ENCODE measurements around the gene TTLL5.
A peak's percentile ranks its signal among the peaks of the same experiment; 100 is the strongest.

Gene TTLL5

DNA sequence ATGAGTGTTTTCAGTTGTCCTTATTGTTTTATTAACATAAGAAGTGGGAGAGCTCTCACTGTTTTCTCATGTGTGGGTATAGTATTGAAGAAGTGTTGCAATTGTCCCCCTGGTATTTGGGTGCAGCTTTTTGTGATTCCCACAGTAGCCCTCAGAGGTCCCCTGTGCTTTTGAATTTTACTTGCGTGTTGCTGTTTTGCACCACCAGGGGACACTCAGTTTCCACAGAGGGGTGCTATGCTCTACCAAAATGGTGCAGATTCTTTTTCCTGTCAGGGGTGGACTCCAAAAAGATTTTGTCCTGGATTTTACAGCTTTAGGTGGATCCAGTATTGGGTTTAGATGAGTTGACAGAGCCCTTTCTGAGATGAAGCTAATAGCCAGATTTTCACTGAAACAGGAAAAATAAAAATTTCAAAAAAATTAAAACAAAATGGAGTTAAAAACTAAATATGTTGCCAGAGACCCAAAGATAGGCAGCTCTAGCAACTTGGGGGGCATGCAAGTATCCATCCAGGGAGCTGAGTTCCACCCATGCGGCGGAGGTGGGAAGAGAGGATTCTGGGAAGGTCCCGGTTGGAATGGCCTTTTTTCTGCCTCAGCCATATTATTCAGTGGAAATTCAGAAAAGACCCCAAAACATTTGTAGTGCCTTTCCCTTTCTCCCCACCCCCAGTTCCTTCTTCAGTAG is 50.2 kb downstream of the TTLL5 start:
- Histone ChIP-seq H3K9me2 (replicated peaks; ENCODE audit: control insufficient read depth, low read length) (no peaks in the 10 kb centered on the region), H3K36me3 (ENCODE audit: control insufficient read depth, low read length) (peaks cover 19% of the 10 kb centered on the region), H3K9me3 (ENCODE audit: control insufficient read depth, insufficient read depth, low read length) (no peaks in the 10 kb centered on the region), H3K27me3 (ENCODE audit: control insufficient read depth, low read length) (no peaks in the 10 kb centered on the region), H3K27ac (ENCODE audit: low read depth, low read length) (no peak overlapping the region), H4K20me1 (ENCODE audit: control insufficient read depth, insufficient read depth, low read depth, low read length) (no peaks in the 10 kb centered on the region), H3K4me1 (ENCODE audit: control insufficient read depth, low read length) (no peaks in the 10 kb centered on the region), H3K4me2 (ENCODE audit: low read length) (no peak overlapping the region), H3K4me3 (ENCODE audit: low read length) (no peak overlapping the region), H3F3A (ENCODE audit: control insufficient read depth, insufficient read depth) (no peaks in the 10 kb centered on the region), H3K79me2 (ENCODE audit: control insufficient read depth, low read length) (no peaks in the 10 kb centered on the region)
- TF ChIP-seq EZH2phosphoT487 (IDR thresholded peaks at IDR 0.05; ENCODE audit: borderline replicate concordance, low read length) = no peak
- TF ChIP-seq, protein P1, sequence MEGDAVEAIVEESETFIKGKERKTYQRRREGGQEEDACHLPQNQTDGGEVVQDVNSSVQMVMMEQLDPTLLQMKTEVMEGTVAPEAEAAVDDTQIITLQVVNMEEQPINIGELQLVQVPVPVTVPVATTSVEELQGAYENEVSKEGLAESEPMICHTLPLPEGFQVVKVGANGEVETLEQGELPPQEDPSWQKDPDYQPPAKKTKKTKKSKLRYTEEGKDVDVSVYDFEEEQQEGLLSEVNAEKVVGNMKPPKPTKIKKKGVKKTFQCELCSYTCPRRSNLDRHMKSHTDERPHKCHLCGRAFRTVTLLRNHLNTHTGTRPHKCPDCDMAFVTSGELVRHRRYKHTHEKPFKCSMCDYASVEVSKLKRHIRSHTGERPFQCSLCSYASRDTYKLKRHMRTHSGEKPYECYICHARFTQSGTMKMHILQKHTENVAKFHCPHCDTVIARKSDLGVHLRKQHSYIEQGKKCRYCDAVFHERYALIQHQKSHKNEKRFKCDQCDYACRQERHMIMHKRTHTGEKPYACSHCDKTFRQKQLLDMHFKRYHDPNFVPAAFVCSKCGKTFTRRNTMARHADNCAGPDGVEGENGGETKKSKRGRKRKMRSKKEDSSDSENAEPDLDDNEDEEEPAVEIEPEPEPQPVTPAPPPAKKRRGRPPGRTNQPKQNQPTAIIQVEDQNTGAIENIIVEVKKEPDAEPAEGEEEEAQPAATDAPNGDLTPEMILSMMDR (IDR thresholded peaks at IDR 0.05; ENCODE audit: low read depth, low read length, poor library complexity, severe bottlenecking) = peak; percentile 54

DNA sequence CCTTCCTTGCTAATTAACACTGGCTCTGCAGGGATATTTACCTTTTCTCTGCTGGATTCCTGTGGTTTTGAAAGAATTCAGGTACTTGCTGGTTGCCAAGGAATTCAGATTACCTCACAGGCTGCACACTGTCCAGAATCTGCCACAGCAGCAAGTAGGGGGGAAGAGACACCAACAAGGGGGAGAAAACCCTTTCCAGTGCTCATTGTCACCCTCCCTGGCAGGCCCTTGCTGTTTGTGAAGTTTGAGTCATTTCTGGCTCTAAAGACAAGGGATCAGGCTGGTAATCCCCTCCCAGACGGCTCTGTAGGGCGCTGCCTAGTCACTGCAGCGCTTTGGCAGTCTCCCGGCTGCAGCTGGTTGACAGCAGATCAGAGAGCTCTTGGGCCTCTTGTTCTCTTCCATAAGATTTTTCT is 50.8 kb downstream of the TTLL5 start:
- H3K36me3 ChIP-seq (ENCODE audit: control insufficient read depth, low read length) = peaks cover 18% of the 10 kb centered on the region
- no peaks in the 10 kb centered on the region for H4K20me1 ChIP-seq (ENCODE audit: control insufficient read depth, insufficient read depth, low read depth, low read length)
- no peaks in the 10 kb centered on the region for H3F3A ChIP-seq (ENCODE audit: control insufficient read depth, insufficient read depth)
- no peaks in the 10 kb centered on the region for H3K9me2 ChIP-seq (replicated peaks; ENCODE audit: control insufficient read depth, low read length)
- no peaks in the 10 kb centered on the region for H3K9me3 ChIP-seq (ENCODE audit: control insufficient read depth, insufficient read depth, low read length)
- no peak overlapping the region for H3K27ac ChIP-seq (ENCODE audit: low read depth, low read length)
- no peak overlapping the region for H3K4me3 ChIP-seq (ENCODE audit: low read length)
- no peaks in the 10 kb centered on the region for H3K4me1 ChIP-seq (ENCODE audit: control insufficient read depth, low read length)
- no peaks in the 10 kb centered on the region for H3K27me3 ChIP-seq (ENCODE audit: control insufficient read depth, low read length)
- TF ChIP-seq EZH2phosphoT487 (IDR thresholded peaks at IDR 0.05; ENCODE audit: borderline replicate concordance, low read length) = no peak
- TF ChIP-seq, protein P1 (IDR thresholded peaks at IDR 0.05; ENCODE audit: low read depth, low read length, poor library complexity, severe bottlenecking) = no peak
- H3K79me2 ChIP-seq (ENCODE audit: control insufficient read depth, low read length) = no peaks in the 10 kb centered on the region
- no peak overlapping the region for H3K4me2 ChIP-seq (ENCODE audit: low read length)

DNA sequence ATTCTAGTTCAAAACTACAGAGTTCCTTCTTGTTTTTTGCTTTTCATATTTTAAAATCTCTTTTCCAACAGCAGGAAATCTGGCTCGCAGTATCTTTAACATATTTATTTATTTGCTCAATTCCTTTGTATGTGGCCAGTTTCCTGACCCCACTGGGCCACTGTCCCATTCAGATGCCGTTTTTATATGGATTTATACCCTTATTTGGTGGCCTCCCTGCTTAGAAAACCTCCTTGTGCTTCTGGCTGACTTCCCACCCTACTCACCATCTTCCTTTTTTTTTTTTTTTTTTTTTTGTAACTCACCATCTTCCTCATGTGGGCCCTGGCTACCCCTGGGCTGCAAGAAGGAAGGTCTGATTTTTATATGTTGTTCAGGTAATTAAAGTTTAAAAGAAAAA is 53.9 kb downstream of the TTLL5 start:
- no peaks in the 10 kb centered on the region for H4K20me1 ChIP-seq (ENCODE audit: control insufficient read depth, insufficient read depth, low read depth, low read length)
- peaks cover 18% of the 10 kb centered on the region for H3K36me3 ChIP-seq (ENCODE audit: control insufficient read depth, low read length)
- H3F3A ChIP-seq (ENCODE audit: control insufficient read depth, insufficient read depth) = no peaks in the 10 kb centered on the region
- no peaks in the 10 kb centered on the region for H3K9me3 ChIP-seq (ENCODE audit: control insufficient read depth, insufficient read depth, low read length)
- no peaks in the 10 kb centered on the region for H3K4me1 ChIP-seq (ENCODE audit: control insufficient read depth, low read length)
- H3K4me2 ChIP-seq (ENCODE audit: low read length) = no peak overlapping the region
- H3K4me3 ChIP-seq (ENCODE audit: low read length) = no peak overlapping the region
- H3K79me2 ChIP-seq (ENCODE audit: control insufficient read depth, low read length) = no peaks in the 10 kb centered on the region
- H3K9me2 ChIP-seq (replicated peaks; ENCODE audit: control insufficient read depth, low read length) = no peaks in the 10 kb centered on the region
- no peak overlapping the region for H3K27ac ChIP-seq (ENCODE audit: low read depth, low read length)
- no peaks in the 10 kb centered on the region for H3K27me3 ChIP-seq (ENCODE audit: control insufficient read depth, low read length)
- TF ChIP-seq, protein P1 (IDR thresholded peaks at IDR 0.05; ENCODE audit: low read depth, low read length, poor library complexity, severe bottlenecking) = no peak
- TF ChIP-seq EZH2phosphoT487 (IDR thresholded peaks at IDR 0.05; ENCODE audit: borderline replicate concordance, low read length) = no peak

Data from DOHH2 (cell line).